Esophagus mucosa (tissue), 1 donor: ENCODE measurements around the gene GNGT2. TPM values are rescaled to one million over a fixed set of nuclear protein-coding genes. Genes with fewer than 3 reads are reported as not detected.

Experiments used
- ATAC-seq: fragments of 200-7000 bp; cut with Tn5 transposase; one replicate; pipeline ENCODE4 v1.9.1; 2020
- total RNA-seq: library from RNA; stranded (reverse); gene quantifications from one replicate; pipeline ENCODE4 v1.2.4, GENCODE V29; 2023
- donor health status: DM: yes; HTN: yes; CAD: no.

GNGT2 gene
- 0.28 TPM for total RNA-seq

DNA sequence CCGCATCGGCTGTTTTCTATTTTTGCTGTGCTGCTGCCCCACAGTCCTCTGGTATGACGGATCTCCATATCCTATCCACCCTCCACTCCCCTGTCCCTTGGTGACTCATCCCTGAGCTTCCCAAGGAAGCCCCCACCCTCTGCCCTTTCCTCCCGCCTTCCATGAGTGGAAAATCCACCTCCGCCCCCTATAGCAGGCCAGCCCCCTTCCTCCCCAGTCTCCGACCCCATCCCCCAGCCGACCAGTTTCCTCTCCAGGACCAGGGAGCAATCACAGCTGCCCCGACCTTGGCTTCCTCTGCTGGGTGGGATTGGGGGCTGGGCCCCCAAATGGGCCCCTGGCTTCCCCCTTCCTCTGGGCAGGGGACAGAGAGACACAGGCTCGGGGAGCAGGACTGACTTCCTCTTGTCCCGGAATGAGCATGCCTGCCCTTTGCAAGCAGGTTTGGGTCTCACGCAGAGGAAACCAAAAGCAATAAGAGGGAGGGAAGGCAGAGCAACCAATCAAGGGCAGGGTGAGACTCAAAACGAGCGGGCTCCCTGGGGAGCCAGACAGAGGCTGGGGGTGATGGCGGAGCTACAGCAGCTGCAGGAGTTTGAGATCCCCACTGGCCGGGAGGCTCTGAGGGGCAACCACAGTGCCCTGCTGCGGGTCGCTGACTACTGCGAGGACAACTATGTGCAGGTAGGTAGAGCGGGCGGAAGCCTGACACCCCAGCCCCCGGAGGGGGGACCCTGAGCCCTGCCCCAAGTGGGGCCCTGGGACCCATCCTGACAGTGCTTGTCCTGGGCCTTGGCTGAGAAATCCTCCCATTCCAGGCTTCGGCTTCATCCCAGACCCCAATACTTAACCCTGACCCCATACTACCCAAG, at the start of gene GNGT2, which contains the start of gene ABI3:
Gene GNGT2, minus strand, starts transcription at position 417 of the 872 bp plus-strand sequence. CDS start 3,152 bp downstream, outside the sequence.
Gene ABI3, plus strand, starts transcription at position 550 of the 872 bp plus-strand sequence. Its CDS starts 18 bp downstream, at position 568.
- ATAC-seq, result peak; percentile 62

GRCh38 chr17:49259663-49260010, 49.3 kb upstream of the GNGT2 start:
- ATAC-seq, result no peak

DNA sequence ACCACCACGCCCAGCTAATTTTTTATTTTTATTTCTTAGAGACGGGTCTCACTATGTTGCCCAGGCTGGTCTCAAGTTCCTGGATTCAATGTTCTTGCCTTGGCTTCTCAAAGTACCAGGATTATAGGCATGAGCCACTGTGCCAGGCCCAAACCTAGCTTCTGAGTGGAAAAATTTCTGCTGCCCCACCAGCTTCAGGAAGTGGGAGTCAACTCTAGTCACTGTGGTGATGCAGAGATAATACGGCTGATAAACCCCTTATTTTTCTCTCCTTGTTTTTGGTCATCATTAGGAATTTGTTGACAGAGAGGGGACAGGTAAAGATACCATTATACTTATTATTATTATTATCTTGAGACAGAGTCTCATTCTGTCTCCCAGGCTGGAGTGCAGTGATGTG, 48.0 kb upstream of the GNGT2 start:
- no peak for ATAC-seq

- no peak for ATAC-seq
Observed at GRCh38 chr17:49255125-49255524, 44.8 kb upstream of the GNGT2 start.

DNA sequence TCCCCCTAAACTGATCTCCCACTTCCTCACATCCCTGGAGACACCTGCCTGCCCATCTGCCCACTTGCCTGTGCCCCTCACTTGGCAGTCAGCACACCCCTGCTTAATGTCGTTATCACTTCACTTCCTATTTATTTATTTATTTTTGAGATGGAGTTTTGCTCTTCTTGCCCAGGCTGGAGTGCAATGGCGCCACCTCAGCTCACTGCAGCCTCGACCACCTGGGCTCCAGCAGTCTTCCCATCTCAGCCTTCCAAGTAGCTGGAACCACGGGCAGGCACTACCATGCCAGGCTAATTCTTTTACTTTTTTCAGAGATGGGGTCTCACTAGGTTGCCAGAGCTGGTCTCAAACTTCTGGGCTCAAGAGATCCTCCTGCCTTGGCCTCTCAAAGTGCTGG, 43.7 kb upstream of the GNGT2 start:
- no peak for ATAC-seq

DNA sequence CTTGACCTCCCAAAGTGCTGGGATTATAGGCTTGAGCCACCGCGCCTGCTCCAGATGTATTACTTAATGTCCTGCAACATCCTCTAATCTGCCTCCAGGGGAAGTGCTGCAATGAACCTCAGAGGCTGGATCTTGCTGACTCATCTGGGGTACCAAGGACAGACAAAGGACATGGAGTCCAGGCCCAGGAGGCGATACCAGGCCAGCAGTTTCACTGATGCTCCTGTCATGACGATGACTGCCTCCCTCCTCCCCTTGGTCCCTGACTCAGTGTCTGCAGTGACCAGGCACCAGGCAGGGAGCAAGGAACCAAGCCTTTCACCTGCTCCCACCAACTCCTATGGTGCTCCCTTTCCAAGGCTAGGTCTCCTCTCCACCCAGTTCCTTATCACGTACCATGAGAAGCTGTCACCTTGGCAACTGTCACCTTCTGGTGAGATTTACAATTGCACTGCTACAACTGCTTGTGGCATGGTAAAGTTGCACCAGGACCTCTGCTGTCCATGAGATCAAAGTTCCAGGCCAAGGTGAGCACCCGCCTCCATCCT, 41.8 kb upstream of the GNGT2 start:
- no peak for ATAC-seq

GRCh38 chr17:49249890-49250522, 39.6 kb upstream of the GNGT2 start:
- no peak for ATAC-seq

DNA sequence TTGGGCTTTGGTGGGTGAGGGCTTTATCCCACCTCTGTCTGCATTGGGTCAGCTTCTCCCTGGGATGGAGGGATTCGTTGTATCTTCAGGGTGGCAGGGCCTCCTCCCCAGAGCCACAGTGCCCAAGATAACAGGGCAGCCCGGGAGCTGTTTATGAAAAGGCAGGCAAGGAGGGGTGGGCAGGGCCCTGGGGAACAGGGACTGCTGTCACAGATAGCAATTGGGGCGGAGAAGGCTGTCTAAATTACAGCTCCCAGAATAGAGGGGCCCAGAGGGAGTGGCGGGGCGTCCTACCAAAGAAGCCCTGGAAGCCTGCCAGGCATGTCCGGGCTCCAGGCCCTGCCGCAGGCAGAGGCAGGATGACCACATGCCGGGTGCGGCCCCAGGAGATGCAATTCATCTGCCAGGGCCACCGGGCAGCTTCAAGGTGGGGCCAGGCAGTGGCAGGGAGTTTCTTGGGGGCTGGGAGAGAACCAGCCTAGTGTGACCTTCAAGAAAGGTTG, 39.0 kb upstream of the GNGT2 start:
- ATAC-seq, result no peak

DNA sequence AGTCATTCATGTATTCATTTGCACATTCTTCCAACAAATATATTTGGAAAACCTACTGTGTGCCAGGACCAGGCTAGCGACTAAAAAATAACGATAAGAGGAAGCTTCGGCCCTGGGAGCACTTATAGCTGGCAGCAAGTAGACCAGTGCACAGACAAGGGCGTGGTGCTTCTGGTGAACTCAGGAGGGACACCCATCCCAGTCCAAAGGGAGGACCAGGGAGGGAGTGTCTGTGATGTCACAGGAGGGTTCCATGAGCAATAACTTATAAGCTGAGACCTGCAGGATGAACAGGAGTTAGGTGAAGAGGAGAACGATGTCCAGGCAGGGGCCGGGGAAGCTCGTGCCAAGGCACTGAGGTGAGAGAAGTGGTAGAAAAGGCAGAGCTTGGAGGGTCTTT, 37.6 kb upstream of the GNGT2 start:
- ATAC-seq, result no peak

DNA sequence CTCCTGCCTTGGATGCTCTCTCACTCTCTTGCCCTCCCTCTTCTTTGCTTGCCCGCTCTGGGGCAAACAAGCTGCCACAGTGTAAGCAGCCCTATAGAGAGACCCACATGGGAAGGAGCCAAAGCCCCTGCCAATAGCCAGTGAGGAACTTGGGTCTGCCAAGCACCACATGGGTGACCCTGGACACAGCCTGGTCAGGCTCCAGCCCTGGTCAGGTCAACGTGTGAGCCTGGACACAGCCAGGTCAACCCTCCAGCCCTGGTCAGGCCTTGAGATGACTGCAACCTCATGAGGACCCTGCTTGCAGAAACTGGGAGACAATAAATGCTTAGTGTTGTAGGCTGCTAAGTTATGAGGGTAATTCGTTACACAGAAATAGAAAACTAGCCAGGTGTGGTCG, 34.5 kb upstream of the GNGT2 start:
- ATAC-seq, result peak; percentile 10

DNA sequence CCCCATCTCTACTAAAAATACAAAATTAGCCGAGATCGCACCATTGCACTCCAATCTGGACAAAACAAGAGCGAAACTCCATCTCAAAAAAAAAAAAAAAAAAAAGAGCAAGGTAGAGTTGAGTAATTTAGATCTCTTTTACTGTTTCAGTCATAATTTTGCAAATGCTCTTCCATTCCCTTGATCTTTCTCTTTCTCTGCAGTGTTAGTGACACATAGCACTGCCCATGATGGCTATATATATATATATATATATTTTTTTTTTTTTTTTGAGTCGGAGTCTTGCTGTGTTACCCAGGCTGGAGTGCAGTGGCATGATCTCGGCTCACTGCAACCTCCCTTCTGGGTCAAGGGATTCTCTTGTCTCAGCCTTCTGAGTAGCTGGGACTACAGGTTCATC, 32.4 kb upstream of the GNGT2 start:
- ATAC-seq, result no peak

- no peak for ATAC-seq
Observed at GRCh38 chr17:49241692-49242397, 31.5 kb upstream of the GNGT2 start.

GRCh38 chr17:49241040-49241439, 30.7 kb upstream of the GNGT2 start:
- no peak for ATAC-seq

DNA sequence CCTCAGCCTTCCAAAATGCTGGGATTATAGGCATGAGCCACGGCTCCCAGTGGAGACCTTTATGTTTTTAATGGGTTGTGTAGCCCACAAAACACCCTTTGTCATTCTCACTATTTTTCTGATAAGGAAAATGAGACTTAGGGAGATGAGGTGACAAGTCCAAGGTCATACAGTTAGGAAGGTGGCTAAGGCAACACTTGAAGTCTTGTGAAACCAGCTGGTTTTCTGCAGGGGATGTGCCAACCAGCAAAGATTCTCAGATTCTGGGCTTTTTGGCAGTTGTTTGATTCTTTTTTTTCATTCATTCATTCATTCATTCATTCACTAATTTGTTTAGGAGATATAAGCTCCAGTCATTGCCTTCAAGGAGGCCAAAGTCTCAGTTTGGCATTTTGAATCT, 30.2 kb upstream of the GNGT2 start:
- ATAC-seq, result no peak

- ATAC-seq, result no peak
Observed at GRCh38 chr17:49239963-49240362, 29.6 kb upstream of the GNGT2 start.

DNA sequence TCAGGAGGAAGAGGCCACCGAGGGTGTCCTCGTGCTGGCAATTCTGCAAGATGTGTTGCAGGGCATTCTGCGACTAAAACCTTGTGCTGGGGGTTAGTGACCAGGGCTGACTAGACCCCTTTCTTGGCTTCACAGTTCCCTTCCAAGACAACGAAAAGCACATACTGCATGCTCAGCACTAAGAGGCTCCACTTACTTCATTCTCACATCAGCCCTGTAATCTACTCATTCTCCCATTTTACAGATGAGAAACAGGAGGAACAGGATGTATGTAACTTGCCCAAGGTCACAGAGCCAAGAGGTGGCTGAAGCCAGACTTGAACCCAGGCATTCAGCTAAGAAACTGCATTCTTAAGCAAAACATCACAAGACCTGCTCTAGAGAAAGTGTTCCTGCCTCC, 25.5 kb upstream of the GNGT2 start:
- no peak for ATAC-seq

DNA sequence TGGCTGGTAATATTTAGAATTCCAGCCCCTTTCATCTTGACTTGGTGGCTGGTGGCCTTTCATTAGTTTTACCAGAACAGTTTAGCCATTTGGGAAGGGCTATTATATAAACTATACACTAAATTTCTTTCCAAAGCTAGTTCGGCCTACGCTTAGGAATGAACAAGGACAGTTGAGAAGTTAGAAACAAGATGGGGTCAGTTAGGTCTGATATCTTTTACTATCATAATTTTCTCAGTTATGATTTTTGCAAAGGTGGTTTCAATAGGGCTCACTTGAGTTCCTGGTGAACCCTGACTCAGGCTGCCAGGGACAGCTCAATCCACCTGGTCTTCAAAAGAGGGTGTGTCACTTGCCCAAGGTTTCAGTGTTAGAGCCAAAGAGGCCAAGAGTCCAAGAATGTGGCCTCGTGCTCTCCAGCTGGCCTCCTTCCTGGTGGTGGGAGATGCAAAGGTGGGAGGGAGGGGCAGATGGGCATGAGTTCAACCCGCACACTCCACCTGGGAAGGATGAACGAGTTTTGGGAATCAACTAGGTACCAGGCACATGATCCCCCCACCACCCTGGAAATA, 24.2 kb upstream of the GNGT2 start:
- no peak for ATAC-seq

DNA sequence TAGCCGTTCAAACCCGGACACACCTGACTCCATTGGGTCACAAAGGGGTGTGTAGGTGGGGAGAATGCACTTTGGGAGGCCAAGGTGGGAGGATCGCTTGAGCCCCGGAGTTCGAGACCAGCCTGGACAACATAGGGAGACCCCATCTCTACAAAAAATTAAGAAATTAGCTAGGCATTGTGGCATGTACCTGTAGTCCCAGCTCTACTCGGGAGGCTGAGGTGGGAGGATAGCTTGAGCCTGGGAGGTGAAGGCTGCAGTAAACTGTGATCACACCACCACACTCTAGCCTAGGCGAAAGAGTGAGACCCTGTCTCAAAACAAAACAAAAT, 21.2 kb upstream of the GNGT2 start:
- no peak for ATAC-seq

DNA sequence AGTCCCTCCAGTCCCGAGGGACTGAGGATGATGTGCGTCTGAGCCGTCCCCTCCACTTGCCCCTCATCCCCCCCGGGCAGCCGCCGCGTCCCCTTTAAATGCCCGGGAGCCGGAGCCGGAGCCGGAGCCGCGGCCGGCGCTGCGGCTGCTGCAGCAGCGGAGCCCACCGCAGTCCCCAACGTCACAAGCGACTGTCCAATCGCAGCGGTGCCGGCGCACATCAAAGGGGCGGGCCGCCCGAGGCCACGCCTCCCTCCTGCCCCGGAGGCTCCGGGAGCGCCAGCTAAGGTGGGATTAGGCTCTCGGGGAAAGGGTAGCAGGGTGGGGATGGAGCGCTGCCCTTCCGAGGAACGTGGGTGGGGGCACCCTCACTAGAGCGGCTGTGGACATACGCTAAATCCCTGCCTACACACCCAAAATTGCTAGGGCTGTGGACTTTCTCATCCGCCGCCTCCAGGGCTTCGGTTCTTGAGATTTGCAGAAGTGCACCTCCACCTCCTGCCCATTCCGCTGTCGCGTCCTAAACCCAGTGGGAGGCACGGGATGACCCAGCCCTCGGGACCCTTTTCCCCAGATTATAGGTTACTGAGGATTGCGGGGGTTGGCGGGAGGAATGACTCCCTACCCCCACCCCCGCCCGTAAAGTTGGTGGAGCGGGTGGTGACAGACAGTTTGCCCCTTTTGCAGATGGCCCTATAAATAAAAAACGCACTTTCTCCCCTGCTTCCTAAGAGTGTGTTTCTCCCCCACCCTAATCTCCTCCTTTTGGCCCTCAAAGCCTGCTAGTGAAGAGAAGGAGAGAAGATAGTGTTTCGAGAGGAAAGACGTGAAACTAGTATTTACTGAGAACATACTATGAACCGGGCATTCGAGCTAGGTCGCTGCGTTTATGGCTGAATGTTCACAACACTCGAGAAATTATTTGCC, 20.5 kb upstream of the GNGT2 start, which contains the start of gene PHOSPHO1:
Gene PHOSPHO1, minus strand, starts transcription at position 152 of the 927 bp plus-strand sequence. CDS start 4,096 bp downstream, outside the sequence.
- ATAC-seq, result peak; percentile 68

DNA sequence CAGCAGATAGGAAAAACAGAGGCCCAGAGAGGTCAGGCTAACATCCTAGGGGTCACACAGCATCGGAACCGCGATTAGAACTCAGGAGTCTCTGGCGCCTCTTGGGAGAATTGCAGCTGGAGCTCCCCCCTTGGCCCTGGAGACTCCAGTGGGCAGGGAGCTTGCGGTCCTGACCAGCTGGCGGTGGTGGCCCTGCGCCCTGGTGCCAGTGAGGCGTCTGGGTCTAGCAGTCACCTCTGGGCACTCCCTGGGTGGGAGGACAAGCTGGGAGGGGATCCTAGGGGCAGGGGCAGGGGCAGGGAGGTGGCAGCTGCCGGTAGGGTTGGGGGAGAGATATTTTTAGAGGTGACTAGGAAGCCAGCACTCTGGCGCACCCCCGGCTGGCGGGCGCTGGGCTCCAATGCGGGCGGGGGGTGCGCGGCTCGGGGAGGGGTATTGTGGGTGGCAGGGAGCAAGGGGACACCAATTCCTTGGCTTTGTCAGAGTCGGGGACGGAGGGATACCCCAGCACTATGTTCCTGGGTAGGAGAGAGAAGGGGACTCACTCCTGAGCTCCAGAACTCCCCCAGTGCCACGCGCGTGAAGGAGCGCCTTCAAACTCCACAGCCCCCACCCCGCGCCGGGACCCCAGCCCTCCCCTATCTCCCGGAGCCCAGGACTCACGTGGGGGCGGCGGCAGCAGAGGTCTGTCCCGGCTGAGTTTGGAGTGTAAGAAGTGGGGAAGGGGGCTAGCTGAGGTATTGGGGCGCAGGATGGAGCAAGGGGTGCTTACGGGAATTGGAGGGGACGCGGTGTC, 19.6 kb upstream of the GNGT2 start:
- peak; percentile 16 for ATAC-seq
